Activated CD8-positive, alpha-beta memory T cell treated with anti-CD3 and anti-CD28 coated beads, Interleukin-2, amount 50 U/mL, for 1 hour (primary cell): Measurements from ENCODE around the gene WWC1.
"Not testable (repeated sequence)": the region's sequence is repeated elsewhere in the genome, so short reads cannot be mapped to it uniquely, and the experiment has no call there.

Experiments
- DNase-seq: peaks from one replicate; pipeline ENCODE4 v3.0.0-alpha.2; 2020; ENCODE audit errors: extremely low read depth

WWC1 gene

DNA sequence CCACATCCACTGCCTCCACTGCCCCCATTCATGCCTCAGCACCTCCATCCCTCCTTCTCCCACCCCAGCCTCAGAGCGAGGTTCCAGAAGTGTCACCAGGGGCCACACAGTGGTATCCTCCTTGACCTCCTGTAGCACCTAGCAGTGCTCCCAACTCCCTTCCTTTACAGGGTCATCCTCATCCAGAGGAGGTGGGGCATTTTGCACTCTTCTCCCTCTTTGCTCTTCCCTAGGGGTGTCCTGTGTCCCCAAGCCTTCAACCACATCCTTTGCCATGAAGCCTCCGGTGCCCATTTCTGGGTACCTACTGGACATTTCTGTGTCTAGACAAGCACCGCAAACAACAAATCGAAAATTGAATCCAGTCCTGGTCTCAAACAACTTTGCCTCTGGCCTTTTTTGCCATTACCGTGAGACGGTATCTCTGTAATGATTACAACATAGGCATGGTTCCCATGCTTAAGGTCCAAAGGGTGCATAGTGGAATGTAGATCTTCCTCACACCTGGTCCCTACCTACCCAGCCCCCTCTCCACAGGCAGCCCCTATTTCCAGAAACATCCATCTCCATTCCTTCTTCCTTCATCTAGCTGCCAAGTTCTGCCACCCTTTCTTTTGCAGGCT is 17.6 kb downstream of the WWC1 start:
- DNase-seq, result no peak

DNA sequence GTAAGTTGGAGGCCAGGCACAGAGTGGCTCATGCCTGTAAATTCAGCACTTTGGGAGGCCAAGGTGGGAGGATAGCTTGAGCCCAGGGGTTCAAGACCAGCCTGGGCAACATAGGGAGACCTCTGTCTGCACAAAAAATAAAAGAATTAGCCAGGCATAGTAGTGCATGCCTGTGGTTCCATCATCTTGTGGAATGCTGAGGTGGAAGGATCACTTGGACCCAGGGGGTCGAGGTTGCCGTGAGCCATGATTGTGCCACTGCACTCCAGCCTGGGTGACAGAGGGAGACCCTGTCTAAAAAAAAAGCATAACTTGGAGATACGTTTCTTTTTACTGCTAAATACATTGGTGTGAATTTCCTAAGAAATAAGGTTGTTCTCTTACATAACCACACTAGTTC is 19.1 kb downstream of the WWC1 start:
- DNase-seq, result not testable (repeated sequence)

DNA sequence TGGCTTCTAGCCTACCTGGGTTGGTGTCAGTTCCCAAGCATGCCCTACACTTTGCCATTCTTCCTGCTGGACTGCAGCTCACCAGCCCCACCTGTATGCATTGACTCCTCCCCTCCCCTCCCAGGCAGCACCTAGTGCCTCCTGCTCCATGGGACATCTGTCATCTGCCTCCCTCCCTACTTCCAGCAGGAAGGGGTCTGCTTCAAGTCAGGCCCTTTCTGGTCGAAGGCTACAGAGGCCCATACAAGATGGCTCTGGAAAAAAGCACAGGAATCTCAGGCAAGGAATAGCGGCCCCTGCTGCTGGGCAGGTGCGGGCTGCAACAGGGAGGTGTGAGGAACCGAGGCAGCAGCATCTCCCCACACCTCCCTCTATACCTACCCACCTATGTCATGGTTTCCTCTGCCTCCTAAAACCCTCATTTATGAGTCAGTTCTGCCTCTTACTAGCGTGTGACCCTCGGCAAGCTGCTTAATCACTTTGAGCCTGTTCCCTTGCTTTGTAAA is 19.7 kb downstream of the WWC1 start:
- no peak for DNase-seq

DNA sequence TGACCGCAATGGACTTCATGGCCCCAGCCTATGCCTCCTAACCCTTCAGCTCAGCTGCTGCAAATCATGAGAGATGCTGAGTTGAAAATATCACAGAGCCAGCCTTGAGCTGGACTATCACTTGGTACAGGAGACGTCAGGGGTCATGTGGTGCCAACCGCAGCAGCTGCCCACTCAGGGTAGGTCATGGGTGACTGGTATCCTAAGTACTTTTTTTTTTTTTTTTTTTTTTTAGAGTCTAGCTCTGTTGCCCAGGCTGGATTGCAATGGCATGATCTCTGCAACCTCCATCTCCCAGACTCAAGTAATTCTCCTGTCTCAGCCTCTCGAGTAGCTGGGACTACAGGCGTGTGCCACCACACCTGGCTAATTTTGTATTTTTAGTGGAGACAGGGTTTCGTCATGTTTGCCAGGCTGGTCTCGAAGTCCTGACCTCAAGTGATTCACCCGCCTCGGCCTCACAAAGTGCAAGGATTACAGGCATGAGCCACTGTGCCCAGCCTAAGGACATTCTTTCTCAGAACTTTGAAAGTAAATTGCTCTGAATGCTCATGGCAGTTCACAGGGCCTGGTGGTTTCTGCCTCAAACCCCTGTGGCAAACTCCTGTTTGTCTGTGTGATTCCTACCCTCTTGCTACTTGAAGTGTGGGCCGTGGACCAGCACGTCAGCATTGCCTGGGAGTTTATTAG is 21.3 kb downstream of the WWC1 start:
- no peak for DNase-seq

DNA sequence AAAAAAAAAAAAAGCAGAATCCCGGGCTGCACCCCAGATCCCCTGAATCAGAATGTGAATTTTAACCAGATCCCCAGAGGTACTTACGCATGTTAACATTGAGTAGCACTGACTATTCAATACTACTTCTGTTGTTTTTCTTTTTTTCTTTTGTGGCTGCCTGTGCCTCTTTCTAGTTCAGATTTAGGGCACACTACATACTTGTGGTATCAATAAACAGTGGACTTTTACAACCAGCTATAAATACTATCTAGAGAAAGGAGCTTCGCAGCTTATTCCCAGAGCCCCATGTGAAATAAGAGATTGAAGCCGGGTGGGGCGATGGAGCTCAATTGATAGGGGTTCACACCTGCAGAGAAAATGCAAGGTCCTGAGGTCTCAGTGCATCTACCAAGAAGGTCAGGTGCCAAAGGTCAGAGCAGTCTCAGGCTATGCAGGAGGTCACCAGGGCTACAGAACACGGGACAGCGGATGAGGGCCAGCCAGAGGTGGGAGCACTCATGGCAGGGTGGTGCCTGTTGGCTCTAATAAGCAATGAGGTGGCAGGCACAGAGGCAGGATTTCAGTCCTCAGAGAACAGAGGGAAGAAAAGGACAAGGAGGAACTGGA is 22.3 kb downstream of the WWC1 start:
- no peak for DNase-seq

DNA sequence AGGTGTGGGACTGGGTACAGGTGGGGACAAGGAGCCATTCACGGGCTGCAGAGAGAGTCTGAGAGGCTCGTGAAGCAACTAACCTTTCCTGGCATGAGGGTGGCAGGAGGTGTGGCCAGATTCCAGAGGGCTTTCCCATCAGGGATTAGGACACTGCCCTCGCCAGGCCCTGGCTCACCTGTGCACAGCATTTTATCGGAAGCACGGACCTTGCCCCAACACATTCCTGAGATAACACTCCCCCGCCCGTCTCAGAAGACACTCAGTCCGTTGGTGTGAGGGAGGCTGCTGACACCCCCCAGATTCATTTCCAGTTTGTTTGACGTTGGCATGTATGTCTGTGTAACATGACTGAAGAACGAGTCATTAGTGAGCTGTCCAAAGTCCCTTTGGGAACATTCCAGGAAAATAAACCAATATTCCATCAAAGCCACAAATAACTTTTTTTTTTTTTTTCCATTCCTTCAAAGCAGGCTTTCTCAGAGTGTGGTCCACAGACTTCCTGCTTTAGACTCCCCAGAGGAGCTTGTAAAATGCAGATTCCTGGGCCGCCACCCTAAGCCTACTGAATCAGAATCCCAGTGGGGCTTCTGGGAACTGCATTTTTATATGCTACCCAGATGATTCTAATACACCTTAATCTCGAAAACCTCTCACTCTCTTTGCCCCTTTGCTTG is 23.4 kb downstream of the WWC1 start:
- no peak for DNase-seq

DNA sequence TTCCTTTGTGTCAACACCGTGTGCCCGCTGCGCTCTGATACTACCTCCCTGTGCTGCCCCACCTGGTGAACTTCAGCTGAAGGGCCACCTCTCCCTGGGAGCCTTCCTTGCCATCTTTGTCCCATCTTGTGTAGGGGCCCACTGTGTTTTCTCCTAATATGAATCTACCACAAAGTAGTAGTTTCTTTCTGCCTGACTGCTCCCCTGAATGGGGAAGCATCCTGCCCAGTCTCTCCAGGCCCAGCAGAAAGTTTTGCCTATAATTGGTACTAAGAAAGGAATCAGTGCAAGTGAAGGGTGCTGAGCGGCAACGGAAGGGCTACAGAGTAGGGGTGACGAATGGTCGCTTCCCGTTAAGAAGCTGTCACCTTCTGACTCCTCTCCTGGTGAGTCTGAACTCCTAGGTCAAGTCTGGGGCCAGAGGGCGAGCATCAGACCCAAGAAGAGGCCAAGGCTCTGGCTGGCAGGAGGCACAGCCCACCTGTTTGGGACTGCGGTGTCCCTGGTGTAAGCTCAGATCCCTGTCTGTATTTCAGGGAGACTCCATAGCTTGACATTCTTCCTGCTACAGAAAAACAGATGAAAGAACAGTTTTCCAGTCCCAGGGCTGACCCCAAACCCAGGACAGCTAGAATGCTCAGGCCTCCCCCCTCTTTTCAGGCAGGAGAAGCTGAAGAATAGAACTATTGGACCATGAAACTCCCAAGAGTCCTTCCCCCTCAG is 24.1 kb downstream of the WWC1 start:
- no peak for DNase-seq

DNA sequence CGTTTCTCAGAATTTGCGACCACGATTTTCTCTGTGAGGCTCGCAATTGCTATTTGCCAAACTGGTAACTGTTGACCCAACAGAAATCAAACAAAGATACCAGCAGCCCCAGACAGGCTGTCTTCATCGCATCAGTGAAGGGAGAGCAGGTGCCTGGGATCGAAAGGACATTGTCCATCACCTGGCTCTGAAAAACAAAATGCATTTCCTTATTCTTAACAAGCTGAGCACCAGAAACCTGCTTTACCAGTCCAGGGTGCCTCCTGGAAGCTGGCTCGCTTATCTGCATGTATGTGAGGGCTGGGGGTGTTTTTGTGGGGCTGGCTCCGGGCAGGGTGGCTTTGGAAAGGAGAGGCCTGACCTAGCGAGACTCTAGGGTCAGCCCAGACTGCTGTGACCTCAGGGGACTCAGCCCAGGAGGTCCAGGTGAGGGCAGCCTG is 24.7 kb downstream of the WWC1 start:
- no peak for DNase-seq

DNA sequence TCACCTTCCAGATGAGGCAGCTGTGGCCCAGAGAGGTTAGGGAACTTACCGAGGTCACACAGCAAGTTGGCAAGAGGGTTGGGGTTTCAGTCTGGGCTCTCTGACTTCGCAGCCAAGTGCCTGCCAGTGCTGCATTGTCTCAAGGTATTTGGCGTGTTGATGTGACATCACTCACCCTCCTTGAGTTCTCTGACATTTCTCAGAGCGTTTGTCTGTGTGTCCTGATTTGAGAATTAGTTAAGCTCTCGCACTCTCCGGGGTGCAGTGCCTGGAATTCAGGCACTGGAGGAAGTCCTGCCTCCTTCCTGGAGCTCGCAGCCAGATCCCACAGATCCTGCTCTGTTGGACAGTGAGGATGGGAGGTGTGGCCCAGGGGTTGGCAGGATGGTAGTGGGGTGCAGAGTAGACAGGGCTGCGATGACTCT is 25.7 kb downstream of the WWC1 start:
- no peak for DNase-seq

DNA sequence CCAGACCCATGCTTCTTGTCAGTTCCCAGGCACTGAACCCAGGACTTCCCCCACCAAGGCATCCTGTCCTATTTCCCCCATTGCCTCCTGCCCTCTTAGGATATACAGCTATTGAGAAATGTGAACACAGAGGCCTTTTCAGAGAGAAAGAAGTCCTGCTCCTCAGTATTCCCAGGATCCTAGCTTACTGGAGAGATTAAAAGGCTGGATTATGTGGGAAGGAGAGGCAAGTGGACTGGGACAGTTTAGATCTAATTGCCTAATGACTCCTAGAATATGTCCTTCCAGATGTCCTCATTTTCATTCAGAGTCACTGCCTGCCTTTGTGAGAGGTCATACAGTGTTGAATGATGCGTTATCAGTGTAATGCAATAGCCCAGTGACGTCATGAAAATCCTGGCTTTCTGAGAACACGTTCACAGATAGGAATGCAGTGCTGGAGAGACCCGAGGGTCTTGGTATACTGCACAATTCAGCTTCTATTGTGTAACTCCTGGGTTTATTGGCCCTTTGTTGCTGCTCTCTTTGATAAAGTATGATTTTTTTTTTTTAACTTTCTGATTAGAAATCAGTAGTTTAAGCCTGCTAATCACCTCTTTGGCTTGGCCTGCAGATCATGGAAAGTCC is 26.2 kb downstream of the WWC1 start:
- DNase-seq, result no peak

DNA sequence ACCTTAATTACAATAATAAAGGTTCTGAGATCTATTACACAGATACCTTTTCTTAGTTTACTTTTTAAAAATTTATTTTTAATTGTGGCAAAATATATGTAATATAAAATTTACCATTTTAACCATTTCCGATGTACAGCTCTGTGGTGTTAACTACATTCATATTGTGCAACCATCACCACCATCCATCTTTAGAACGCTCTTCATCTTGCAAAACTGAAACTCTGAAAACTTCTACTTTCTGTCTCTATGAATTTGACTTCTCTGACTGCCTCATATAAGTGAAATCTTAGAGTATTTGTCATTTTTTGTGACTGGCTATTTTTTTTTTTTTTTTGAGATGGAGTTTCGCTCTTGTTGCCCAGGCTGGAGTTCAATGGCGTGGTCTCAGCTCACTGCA is 26.8 kb downstream of the WWC1 start:
- DNase-seq, result no peak

DNA sequence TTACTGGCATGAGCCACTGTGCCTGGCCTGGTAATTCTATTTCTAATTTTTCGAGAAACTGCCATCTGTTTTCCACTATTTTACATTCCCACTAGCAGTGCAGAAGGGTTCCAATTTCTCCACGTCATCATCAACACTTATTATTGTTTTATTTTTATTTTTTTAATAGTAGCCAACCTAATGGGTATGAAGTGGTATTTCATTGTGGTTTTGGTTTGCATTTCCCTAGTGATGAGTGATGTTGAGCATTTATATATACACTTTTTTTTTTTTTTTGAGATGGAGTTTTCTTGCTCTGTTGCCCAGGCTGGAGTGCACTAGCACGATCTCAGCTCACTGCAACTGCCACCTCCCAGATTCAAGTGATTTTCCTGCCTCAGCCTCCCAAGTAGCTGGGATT is 28.3 kb downstream of the WWC1 start:
- DNase-seq, result no peak

DNA sequence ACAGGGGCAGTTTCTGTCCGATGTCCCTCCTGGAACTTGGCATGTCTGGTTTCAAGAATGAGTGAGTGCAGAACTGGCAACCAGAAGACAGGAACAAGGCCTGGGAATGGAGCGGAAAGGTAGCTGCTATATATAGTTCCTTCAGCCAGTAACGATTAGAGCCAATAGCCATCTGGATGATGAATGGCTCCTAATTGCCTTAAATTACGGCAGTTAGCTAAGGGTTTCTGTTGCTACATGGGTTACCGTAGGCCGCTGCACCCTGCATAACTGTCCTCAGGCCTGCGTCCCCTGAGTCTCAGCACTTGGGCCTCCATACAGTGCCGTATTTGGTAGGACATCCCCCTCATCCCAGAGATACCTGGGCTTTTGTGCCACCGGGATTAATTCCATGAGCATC is 29.4 kb downstream of the WWC1 start:
- DNase-seq, result no peak

DNA sequence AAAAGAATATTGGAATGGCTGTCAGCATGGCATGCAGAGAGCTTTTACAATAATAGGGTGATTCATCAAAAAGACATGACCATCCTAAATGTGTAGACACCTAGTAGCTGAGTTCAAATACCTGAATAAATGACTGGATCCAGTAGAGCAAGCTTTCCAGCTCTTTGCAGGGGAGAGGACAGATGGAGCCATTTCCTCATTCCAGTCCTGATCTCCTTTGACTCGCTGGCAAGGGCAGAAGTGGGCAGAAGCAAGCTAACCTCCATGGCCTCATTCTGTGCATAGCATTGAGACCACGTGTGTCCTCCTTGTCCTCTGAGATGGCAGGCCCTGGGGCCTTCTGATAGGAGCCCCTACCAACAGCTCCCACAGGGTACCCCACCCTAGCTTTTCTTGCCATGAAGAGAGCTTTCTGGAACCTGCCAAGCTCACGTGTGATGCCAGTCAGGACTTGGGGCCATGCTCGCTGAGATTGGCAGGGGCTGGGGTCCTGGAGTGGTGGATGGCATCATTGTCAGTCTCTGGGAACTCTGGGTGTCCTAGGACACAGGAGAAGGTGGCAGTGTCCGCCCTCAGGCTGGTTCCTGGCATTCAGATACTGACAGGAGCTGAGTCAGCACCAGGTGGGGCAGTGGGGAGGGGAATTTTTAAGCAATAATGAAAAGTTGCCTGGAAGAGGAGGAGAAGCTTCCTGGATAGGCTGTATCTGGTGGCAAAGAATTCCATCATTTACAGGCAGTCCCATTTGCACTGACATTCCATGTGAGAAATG is 33.6 kb downstream of the WWC1 start:
- no peak for DNase-seq

DNA sequence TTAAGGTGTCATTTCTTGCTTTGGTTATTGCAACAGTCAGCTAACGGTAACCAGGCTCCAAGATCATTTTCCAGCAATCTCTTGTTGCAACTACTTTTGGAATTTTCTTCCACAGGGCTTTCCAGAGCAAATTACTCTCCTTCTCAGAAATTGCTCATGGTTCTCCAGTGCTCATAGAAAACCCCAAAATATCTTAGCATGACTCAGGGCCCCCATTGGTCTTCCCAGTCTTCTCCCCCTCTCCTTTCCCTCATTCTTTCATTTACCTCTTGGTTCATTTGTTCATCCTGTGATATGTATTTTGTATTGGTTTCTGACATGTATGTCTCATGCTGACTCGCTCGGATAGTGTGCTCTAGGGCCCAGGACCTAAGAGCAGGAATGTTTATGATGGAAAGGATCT is 35.6 kb downstream of the WWC1 start:
- no peak for DNase-seq

DNA sequence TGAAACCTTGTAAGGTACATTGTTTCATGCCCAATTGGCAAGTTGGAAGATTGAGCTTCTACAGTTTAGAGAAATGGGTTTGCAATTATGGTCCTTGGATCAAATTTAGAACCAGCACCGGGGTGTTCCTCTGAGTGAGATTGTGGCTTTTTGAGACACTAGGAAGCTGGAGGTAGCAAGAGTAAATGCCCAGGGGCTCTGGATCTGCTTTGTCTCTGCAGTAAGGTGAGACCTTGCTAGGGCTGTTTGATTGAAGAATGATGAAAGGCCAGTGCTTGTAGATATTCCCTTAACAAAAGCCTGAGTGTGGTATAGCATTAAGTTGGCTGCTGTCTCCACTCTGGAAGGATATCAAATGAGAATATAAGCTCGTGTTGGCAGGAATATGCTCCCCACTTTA is 36.0 kb downstream of the WWC1 start:
- DNase-seq, result no peak

DNA sequence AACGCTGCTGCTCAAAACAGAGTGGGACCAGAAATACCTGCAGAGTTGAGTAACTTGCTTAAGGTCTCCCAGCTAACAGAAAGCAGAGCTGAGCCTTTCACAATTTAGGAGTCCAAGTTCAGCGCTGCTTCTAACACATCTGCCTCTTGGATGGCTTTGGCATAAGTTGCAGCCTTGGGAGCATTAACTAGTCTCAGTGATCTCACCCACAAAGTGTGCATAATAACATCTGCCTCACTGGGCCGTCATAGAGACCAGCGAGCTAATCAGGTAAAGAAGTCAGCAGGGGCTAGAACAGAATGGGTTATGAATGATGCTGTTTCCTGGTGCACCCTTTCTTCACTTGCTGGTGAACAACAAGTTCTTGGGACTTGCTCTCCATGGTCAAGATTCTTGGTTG is 36.5 kb downstream of the WWC1 start:
- DNase-seq, result no peak

DNA sequence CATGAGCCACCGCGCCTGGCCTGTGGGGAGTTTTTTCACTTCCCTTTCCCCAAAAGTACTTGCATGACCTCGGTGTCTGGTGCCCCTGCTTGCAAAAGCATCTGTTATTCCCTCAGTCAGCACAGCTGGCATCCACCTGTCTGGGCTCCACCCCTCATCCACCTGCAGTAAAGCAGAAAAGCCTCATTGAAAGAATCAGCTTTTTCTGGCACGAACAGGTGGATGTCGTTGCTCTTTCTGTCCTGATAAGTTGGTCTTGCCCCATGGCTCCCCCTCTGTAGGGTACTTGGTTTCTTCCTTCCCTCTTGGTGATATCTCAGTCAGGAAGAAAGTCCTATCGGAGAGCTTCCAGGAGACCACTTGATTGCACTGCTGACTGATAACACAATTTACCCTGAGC is 37.4 kb downstream of the WWC1 start:
- DNase-seq, result no peak

DNA sequence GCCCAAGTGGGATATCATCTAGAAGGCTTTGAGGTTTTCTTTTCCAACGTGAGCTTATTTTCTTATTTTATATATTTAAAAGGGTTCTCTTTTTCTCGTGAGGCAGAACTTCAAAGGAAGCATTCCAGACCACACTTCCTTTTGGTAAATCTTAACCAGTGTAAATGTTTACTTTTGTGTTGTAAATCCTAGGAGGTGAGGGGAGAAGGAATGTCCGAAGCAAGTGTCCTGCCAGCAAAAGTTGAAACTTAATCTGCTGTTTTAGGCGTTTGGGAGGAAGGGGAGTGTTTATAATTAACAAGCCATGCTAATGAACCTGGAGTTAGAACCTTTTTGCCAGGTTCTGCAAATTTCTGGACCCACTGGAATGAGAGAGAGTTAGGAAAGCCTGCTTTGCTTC is 37.9 kb downstream of the WWC1 start:
- no peak for DNase-seq

DNA sequence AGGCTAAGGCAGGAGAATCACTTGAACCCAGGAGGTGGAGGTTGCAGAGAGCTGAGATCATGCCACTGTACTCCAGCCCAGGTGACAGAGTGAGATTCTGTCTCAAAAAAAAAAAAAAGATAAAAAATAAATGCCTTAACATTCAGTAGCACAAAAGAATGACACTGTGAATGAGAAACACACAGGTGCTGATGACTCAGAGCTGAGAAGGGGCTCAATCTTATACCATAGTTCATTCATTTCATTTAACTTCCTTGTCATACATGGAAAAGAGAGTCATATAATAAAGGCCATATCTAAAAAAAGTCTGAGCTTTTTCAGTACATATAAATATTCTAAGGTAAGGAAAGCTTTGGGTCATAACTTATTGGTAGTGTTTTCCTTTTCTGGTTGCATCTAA is 40.6 kb downstream of the WWC1 start:
- DNase-seq, result no peak

DNA sequence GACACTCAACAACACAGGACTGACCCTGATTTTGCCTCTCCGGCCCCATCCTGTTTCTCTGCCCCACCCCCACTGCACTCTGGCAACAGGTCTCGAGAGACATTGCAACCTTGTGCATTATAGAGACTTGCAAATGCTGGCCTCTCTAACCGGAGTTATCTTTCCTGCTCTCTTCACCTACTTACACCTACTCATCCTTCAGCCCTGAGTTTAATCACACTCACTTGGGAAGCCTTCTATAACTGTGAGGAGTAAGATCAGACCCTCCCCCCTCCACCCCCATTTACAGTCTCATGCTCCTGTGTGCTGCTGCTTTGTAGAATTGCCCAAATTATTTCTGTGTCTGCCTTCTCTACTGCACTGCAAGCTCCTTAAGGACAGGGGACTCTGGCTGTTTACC is 42.8 kb downstream of the WWC1 start:
- DNase-seq, result no peak
